Measurements from ENCODE around the gene FAM76A. TPM values are rescaled to one million over a fixed set of nuclear protein-coding genes. Genes with fewer than 3 reads are reported as not detected.
"Not testable (repeated sequence)": the region's sequence is repeated elsewhere in the genome, so short reads cannot be mapped to it uniquely, and the experiment has no call there.

FAM76A gene
- polyA plus RNA-seq, 1 donor, result 9.7 TPM

GRCh38 chr1:27775336-27775735, 49.6 kb downstream of the FAM76A start:
- DNase-seq; H3K9me3 ChIP-seq (ENCODE audit: control insufficient read depth, low read depth, low read length); H3K27ac ChIP-seq (ENCODE audit: low read length); H3K36me3 ChIP-seq (ENCODE audit: control insufficient read depth, insufficient read depth, low read length); H3K4me3 ChIP-seq (ENCODE audit: low read length); H3K27me3 ChIP-seq (ENCODE audit: control insufficient read depth, insufficient read depth, low read length): not testable (repeated sequence)
- H3K4me1 ChIP-seq (ENCODE audit: control insufficient read depth, insufficient read depth, low read length), result peaks cover 15% of the 10 kb centered on the region
- WGBS (ENCODE audit: insufficient coverage, low lambda C conversion rate), result no CpG with 5 or more reads among the region's 3 CpGs

GRCh38 chr1:27776276-27776675, 50.5 kb downstream of the FAM76A start:
- not testable (repeated sequence) for H3K9me3 ChIP-seq (ENCODE audit: control insufficient read depth, low read depth, low read length); H3K27me3 ChIP-seq (ENCODE audit: control insufficient read depth, insufficient read depth, low read length); H3K27ac ChIP-seq (ENCODE audit: low read length); H3K36me3 ChIP-seq (ENCODE audit: control insufficient read depth, insufficient read depth, low read length); H3K4me3 ChIP-seq (ENCODE audit: low read length); DNase-seq
- peaks cover 15% of the 10 kb centered on the region for H3K4me1 ChIP-seq (ENCODE audit: control insufficient read depth, insufficient read depth, low read length)

GRCh38 chr1:27778056-27778455, 52.3 kb downstream of the FAM76A start:
- Histone ChIP-seq H3K36me3 (ENCODE audit: control insufficient read depth, insufficient read depth, low read length) (peaks cover 12% of the 10 kb centered on the region), H3K27ac (ENCODE audit: low read length) (peak overlapping the region; percentile 67), H3K4me1 (ENCODE audit: control insufficient read depth, insufficient read depth, low read length) (peaks cover 15% of the 10 kb centered on the region), H3K27me3 (ENCODE audit: control insufficient read depth, insufficient read depth, low read length) (no peaks in the 10 kb centered on the region), H3K4me3 (ENCODE audit: low read length) (no peak overlapping the region), H3K9me3 (ENCODE audit: control insufficient read depth, low read depth, low read length) (no peaks in the 10 kb centered on the region)
- WGBS (ENCODE audit: insufficient coverage, low lambda C conversion rate), result no CpG with 5 or more reads among the region's 3 CpGs
- peak; percentile 46 to 56 for DNase-seq

GRCh38 chr1:27779122-27779521, 53.4 kb downstream of the FAM76A start:
- peak overlapping the region; percentile 67 for H3K27ac ChIP-seq (ENCODE audit: low read length)
- DNase-seq, result peak; percentile 56 to 74
- peaks cover 15% of the 10 kb centered on the region for H3K4me1 ChIP-seq (ENCODE audit: control insufficient read depth, insufficient read depth, low read length)
- no peaks in the 10 kb centered on the region for H3K27me3 ChIP-seq (ENCODE audit: control insufficient read depth, insufficient read depth, low read length)
- no peaks in the 10 kb centered on the region for H3K9me3 ChIP-seq (ENCODE audit: control insufficient read depth, low read depth, low read length)
- H3K36me3 ChIP-seq (ENCODE audit: control insufficient read depth, insufficient read depth, low read length), result peaks cover 12% of the 10 kb centered on the region
- H3K4me3 ChIP-seq (ENCODE audit: low read length), result no peak overlapping the region
- WGBS (ENCODE audit: insufficient coverage, low lambda C conversion rate), result no CpG with 5 or more reads among the region's 4 CpGs

- Histone ChIP-seq H3K4me1 (ENCODE audit: control insufficient read depth, insufficient read depth, low read length) (peaks cover 29% of the 10 kb centered on the region), H3K9me3 (ENCODE audit: control insufficient read depth, low read depth, low read length) (no peaks in the 10 kb centered on the region), H3K27ac (ENCODE audit: low read length) (no peak overlapping the region), H3K4me3 (ENCODE audit: low read length) (no peak overlapping the region), H3K27me3 (ENCODE audit: control insufficient read depth, insufficient read depth, low read length) (no peaks in the 10 kb centered on the region), H3K36me3 (ENCODE audit: control insufficient read depth, insufficient read depth, low read length) (peaks cover 9% of the 10 kb centered on the region)
- 100% methylated on average over 2 of the region's 3 CpGs for WGBS (ENCODE audit: insufficient coverage, low lambda C conversion rate)
- DNase-seq, result no peak
Measured at GRCh38 chr1:27782950-27783349, 57.2 kb downstream of the FAM76A start.

- Histone ChIP-seq H3K4me1 (ENCODE audit: control insufficient read depth, insufficient read depth, low read length) (peaks cover 27% of the 10 kb centered on the region), H3K27ac (ENCODE audit: low read length) (peak overlapping the region; percentile 90)
Measured at GRCh38 chr1:27784700-27785099, 58.9 kb downstream of the FAM76A start.

GRCh38 chr1:27785781-27786455, 60.2 kb downstream of the FAM76A start:
- DNase-seq, result peak; percentile 66 to 84

More at GRCh38 chr1:27784700-27785099, 58.9 kb downstream of the FAM76A start:
- no peaks in the 10 kb centered on the region for H3K9me3 ChIP-seq (ENCODE audit: control insufficient read depth, low read depth, low read length)
- DNase-seq, result no peak
- no peak overlapping the region for H3K4me3 ChIP-seq (ENCODE audit: low read length)
- H3K36me3 ChIP-seq (ENCODE audit: control insufficient read depth, insufficient read depth, low read length), result peaks cover 12% of the 10 kb centered on the region
- 100% methylated on average over 1 of the region's 1 CpG for WGBS (ENCODE audit: insufficient coverage, low lambda C conversion rate)
- no peaks in the 10 kb centered on the region for H3K27me3 ChIP-seq (ENCODE audit: control insufficient read depth, insufficient read depth, low read length)

GRCh38 chr1:27787895-27788294, 62.1 kb downstream of the FAM76A start:
- no peak overlapping the region for H3K4me3 ChIP-seq (ENCODE audit: low read length)

More at GRCh38 chr1:27785781-27786455, 60.2 kb downstream of the FAM76A start:
- H3K27ac ChIP-seq (ENCODE audit: low read length), result peak overlapping the region; percentile 90
- H3K4me1 ChIP-seq (ENCODE audit: control insufficient read depth, insufficient read depth, low read length), result peaks cover 29% of the 10 kb centered on the region
- no peaks in the 10 kb centered on the region for H3K27me3 ChIP-seq (ENCODE audit: control insufficient read depth, insufficient read depth, low read length)
- no peaks in the 10 kb centered on the region for H3K9me3 ChIP-seq (ENCODE audit: control insufficient read depth, low read depth, low read length)
- peaks cover 18% of the 10 kb centered on the region for H3K36me3 ChIP-seq (ENCODE audit: control insufficient read depth, insufficient read depth, low read length)
- H3K4me3 ChIP-seq (ENCODE audit: low read length), result no peak overlapping the region

GRCh38 chr1:27789540-27790041, 63.8 kb downstream of the FAM76A start:
- Histone ChIP-seq H3K4me1 (ENCODE audit: control insufficient read depth, insufficient read depth, low read length) (peaks cover 29% of the 10 kb centered on the region), H3K27me3 (ENCODE audit: control insufficient read depth, insufficient read depth, low read length) (no peaks in the 10 kb centered on the region), H3K36me3 (ENCODE audit: control insufficient read depth, insufficient read depth, low read length) (peaks cover 36% of the 10 kb centered on the region), H3K4me3 (ENCODE audit: low read length) (no peak overlapping the region), H3K27ac (ENCODE audit: low read length) (peak overlapping the region; percentile 22), H3K9me3 (ENCODE audit: control insufficient read depth, low read depth, low read length) (no peaks in the 10 kb centered on the region)
- peak in 1 of 2 donors; percentile 20 for DNase-seq
- no CpG with 5 or more reads among the region's 4 CpGs for WGBS (ENCODE audit: insufficient coverage, low lambda C conversion rate)

More at GRCh38 chr1:27787895-27788294, 62.1 kb downstream of the FAM76A start:
- Histone ChIP-seq H3K36me3 (ENCODE audit: control insufficient read depth, insufficient read depth, low read length) (peaks cover 23% of the 10 kb centered on the region), H3K4me1 (ENCODE audit: control insufficient read depth, insufficient read depth, low read length) (peaks cover 29% of the 10 kb centered on the region), H3K27ac (ENCODE audit: low read length) (peak overlapping the region; percentile 90), H3K27me3 (ENCODE audit: control insufficient read depth, insufficient read depth, low read length) (no peaks in the 10 kb centered on the region), H3K9me3 (ENCODE audit: control insufficient read depth, low read depth, low read length) (no peaks in the 10 kb centered on the region)
- DNase-seq, result peak in 1 of 2 donors; percentile 12

GRCh38 chr1:27790270-27790669, 64.5 kb downstream of the FAM76A start:
- DNase-seq; H3K4me3 ChIP-seq (ENCODE audit: low read length); H3K9me3 ChIP-seq (ENCODE audit: control insufficient read depth, low read depth, low read length); H3K27ac ChIP-seq (ENCODE audit: low read length); H3K27me3 ChIP-seq (ENCODE audit: control insufficient read depth, insufficient read depth, low read length): not testable (repeated sequence)
- Histone ChIP-seq H3K36me3 (ENCODE audit: control insufficient read depth, insufficient read depth, low read length) (peaks cover 39% of the 10 kb centered on the region), H3K4me1 (ENCODE audit: control insufficient read depth, insufficient read depth, low read length) (peaks cover 26% of the 10 kb centered on the region)
- no CpG with 5 or more reads among the region's 3 CpGs for WGBS (ENCODE audit: insufficient coverage, low lambda C conversion rate)

- H3K9me3 ChIP-seq (ENCODE audit: control insufficient read depth, low read depth, low read length), result no peaks in the 10 kb centered on the region
- DNase-seq, result no peak
- H3K36me3 ChIP-seq (ENCODE audit: control insufficient read depth, insufficient read depth, low read length), result peaks cover 54% of the 10 kb centered on the region
- no peak overlapping the region for H3K4me3 ChIP-seq (ENCODE audit: low read length)
- no peaks in the 10 kb centered on the region for H3K4me1 ChIP-seq (ENCODE audit: control insufficient read depth, insufficient read depth, low read length)
- no CpG with 5 or more reads among the region's 1 CpG for WGBS (ENCODE audit: insufficient coverage, low lambda C conversion rate)
- H3K27me3 ChIP-seq (ENCODE audit: control insufficient read depth, insufficient read depth, low read length), result no peaks in the 10 kb centered on the region
- no peak overlapping the region for H3K27ac ChIP-seq (ENCODE audit: low read length)
Measured at GRCh38 chr1:27795601-27796000, 69.8 kb downstream of the FAM76A start.
